H1 (cell line): ENCODE data around the gene SNAPIN.

Experiments
- CTCF ChIP-seq, 3 experiments: IDR thresholded peaks; 1 replicate in 2 of 3; 2 replicates in 1 of 3; pipeline versions ENCODE4 v1.5.1 to v1.6.1; 2011; ENCODE audit warnings: low read length in 3 of 3, mild to moderate bottlenecking in 3 of 3, inconsistent platforms in 2 of 3, low read depth in 1 of 3, moderate library complexity in 1 of 3; ENCODE audit not compliant: insufficient read depth in 1 of 3; ENCODE audit errors: control extremely low read depth in 1 of 3
- ZNF274 ChIP-seq: IDR thresholded peaks from 2 replicates; pipeline ENCODE4 v1.7.0; 2012; ENCODE audit warnings: low read length, borderline replicate concordance; ENCODE audit errors: extremely low read depth

- TF ChIP-seq CTCF (IDR thresholded peaks at IDR 0.05; ENCODE audit: control extremely low read depth in 1 of 3, insufficient read depth in 1 of 3, low read depth in 1 of 3, low read length in 3 of 3) (no peak), ZNF274 (no peak)
These were observed 652 bp downstream of the SNAPIN start for GRCh38 chr1:153659175-153659534.
